Measurements from ENCODE around the gene ENOX1. TPM values are rescaled to one million over a fixed set of nuclear protein-coding genes. Genes with fewer than 3 reads are reported as not detected.

Gene ENOX1
- total and polyA plus RNA-seq, 9 of the 15 experiments (the other 6 are each of a cell fraction or from before 2014, with no cell fraction given), result not detected

DNA sequence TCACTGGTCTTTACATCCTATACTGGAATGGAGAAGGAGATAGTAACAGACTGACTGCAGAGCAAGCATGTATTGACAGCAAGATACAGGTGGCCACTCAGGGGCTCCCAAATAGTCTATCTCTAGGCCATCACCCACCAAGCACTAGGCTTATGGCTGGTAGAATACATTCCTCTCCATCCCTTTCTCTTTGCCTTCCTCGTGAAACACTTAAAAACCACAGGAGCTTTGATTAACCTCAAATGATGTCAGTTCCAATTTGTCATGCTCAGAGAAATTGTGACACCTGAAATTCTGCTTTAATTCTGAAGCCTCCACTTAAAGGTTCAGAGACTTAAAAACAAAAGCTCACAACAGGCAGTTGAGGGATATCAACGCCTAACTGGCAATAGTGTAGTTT lies 17.2 kb downstream of the ENOX1 start:
- DNase-seq (ENCODE audit: extremely low read depth in 1 of 4, low spot score in 3 of 4), result no peak

DNA sequence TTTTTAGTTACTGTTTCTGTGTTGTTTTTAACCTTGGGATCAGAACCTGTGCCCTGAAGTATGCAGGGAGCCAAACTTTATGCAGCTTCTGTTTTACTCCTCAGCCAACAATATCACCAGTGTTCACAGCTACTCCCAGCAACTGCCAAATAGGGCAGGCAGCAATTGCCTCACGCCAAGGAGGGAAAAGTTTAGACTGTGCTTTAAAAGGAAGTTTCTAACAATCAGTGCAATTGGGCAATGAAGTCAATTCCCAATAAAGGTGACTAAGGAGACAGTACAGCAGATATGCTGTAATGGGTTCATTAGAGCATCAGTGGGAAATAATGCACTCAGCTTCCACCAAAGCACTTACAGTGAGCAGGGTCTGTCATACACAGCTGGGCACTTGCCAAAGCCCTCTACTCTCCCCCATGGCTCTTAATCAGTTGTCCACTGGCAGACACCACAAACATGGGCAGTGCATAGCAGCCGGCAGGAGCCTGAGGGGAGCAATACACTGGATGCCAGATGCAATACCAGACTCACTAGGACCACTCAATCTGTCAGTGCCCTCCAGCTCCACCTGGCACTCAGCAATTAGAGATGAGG lies 19.3 kb downstream of the ENOX1 start:
- in situ Hi-C loops (cut with MboI) (no loop called here), intact Hi-C loops (cut with micrococcal nuclease) (no loop called here)
- ATAC-seq (no peak), DNase-seq (ENCODE audit: extremely low read depth in 1 of 4, low spot score in 3 of 4) (no peak), FAIRE-seq (no peak)
- Histone ChIP-seq H3K4me3 (no peak overlapping the region), H3K27me3 (ENCODE audit: control insufficient read depth in 2 of 2, insufficient read depth in 2 of 2, low read length in 2 of 2) (no peaks in the 10 kb centered on the region), H3K4me2 (ENCODE audit: insufficient read depth, low read length) (no peak overlapping the region), H2AFZ (ENCODE audit: low read depth, low read length) (no peak overlapping the region), H3K4me1 (replicated peaks in 1 of 2; ENCODE audit: control insufficient read depth in 2 of 2, insufficient read depth in 2 of 2, low read length in 2 of 2) (no peaks in the 10 kb centered on the region), H3K9me1 (ENCODE audit: control insufficient read depth, insufficient read depth, low read length) (no peaks in the 10 kb centered on the region), H3K27ac (ENCODE audit: extremely low read depth, low read depth, low read length) (no peak overlapping the region), H3K36me3 (ENCODE audit: control insufficient read depth, insufficient read depth, low read length) (no peaks in the 10 kb centered on the region), H3K9me3 (replicated peaks; ENCODE audit: control insufficient read depth, insufficient read depth, low read depth, low read length) (no peaks in the 10 kb centered on the region), H3K9ac (ENCODE audit: insufficient read depth in 1 of 2, low read depth in 2 of 2, low read length in 2 of 2) (no peak overlapping the region), H3K79me2 (ENCODE audit: control insufficient read depth, insufficient read depth, low read length) (no peaks in the 10 kb centered on the region), H4K20me1 (replicated peaks; ENCODE audit: control insufficient read depth, insufficient read depth, low read length) (no peaks in the 10 kb centered on the region)
- ChIA-PET CTCF (ENCODE audit: low intra/inter-chr PET ratio) (no interaction called here), POLR2A (no interaction called here)
- 0% methylated on average over 2 of the region's 2 CpGs for WGBS (ENCODE audit: insufficient coverage, low coverage, missing lambda C conversion rate)
- no peak for TF ChIP-seq ZNF134 (CRISPR knock-in tag; conservative IDR thresholded peaks at IDR 0.05)
- TF ChIP-seq, protein P1, sequence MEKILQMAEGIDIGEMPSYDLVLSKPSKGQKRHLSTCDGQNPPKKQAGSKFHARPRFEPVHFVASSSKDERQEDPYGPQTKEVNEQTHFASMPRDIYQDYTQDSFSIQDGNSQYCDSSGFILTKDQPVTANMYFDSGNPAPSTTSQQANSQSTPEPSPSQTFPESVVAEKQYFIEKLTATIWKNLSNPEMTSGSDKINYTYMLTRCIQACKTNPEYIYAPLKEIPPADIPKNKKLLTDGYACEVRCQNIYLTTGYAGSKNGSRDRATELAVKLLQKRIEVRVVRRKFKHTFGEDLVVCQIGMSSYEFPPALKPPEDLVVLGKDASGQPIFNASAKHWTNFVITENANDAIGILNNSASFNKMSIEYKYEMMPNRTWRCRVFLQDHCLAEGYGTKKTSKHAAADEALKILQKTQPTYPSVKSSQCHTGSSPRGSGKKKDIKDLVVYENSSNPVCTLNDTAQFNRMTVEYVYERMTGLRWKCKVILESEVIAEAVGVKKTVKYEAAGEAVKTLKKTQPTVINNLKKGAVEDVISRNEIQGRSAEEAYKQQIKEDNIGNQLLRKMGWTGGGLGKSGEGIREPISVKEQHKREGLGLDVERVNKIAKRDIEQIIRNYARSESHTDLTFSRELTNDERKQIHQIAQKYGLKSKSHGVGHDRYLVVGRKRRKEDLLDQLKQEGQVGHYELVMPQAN (IDR thresholded peaks at IDR 0.05; ENCODE audit: borderline replicate concordance), result no peak
- no TSS peak for BruUV-seq (replicated peaks)

More for the DNA sequence above, 17.2 kb downstream of the ENOX1 start:
- Histone ChIP-seq H3K9me3 (replicated peaks; ENCODE audit: control insufficient read depth, insufficient read depth, low read depth, low read length) (no peaks in the 10 kb centered on the region), H4K20me1 (replicated peaks; ENCODE audit: control insufficient read depth, insufficient read depth, low read length) (no peaks in the 10 kb centered on the region), H3K27me3 (ENCODE audit: control insufficient read depth in 2 of 2, insufficient read depth in 2 of 2, low read length in 2 of 2) (no peaks in the 10 kb centered on the region), H3K36me3 (ENCODE audit: control insufficient read depth, insufficient read depth, low read length) (no peaks in the 10 kb centered on the region), H3K4me2 (ENCODE audit: insufficient read depth, low read length) (no peak overlapping the region), H3K9me1 (ENCODE audit: control insufficient read depth, insufficient read depth, low read length) (no peaks in the 10 kb centered on the region), H3K4me1 (replicated peaks in 1 of 2; ENCODE audit: control insufficient read depth in 2 of 2, insufficient read depth in 2 of 2, low read length in 2 of 2) (no peaks in the 10 kb centered on the region), H3K27ac (ENCODE audit: extremely low read depth, low read depth, low read length) (no peak overlapping the region), H3K9ac (ENCODE audit: insufficient read depth in 1 of 2, low read depth in 2 of 2, low read length in 2 of 2) (no peak overlapping the region), H3K79me2 (ENCODE audit: control insufficient read depth, insufficient read depth, low read length) (no peaks in the 10 kb centered on the region), H2AFZ (ENCODE audit: low read depth, low read length) (no peak overlapping the region), H3K4me3 (no peak overlapping the region)
- ChIA-PET POLR2A (interaction anchor here (0.8 kb wide), 1 partner anchor 1079 kb away, joined by 3 read pairs; no protein-coding TSS in a partner anchor), CTCF (ENCODE audit: low intra/inter-chr PET ratio) (no interaction called here)
- intact Hi-C loops (cut with micrococcal nuclease), result no loop called here
- in situ Hi-C loops (cut with MboI), result no loop called here
- BruUV-seq (replicated peaks), result no TSS peak
- ATAC-seq, result no peak
- no peak for FAIRE-seq
- WGBS (ENCODE audit: insufficient coverage, low coverage, missing lambda C conversion rate), result 3% methylated on average over 2 of the region's 2 CpGs
- TF ChIP-seq ZNF785 (CRISPR knock-in tag; IDR thresholded peaks at IDR 0.05) (no peak), ZNF12 (CRISPR knock-in tag; IDR thresholded peaks at IDR 0.05) (no peak), SP2 (IDR thresholded peaks at IDR 0.05; ENCODE audit: extremely low read depth, low read depth, low read length, poor library complexity, severe bottlenecking) (no peak), CREBBP (IDR thresholded peaks at IDR 0.05; ENCODE audit: low read depth, low read length) (no peak), RHOXF2B (CRISPR knock-in tag; conservative IDR thresholded peaks at IDR 0.05) (no peak), ZNF253 (CRISPR knock-in tag; conservative IDR thresholded peaks at IDR 0.05) (no peak)
